GM19452 (cell line): Measurements from ENCODE around the gene LIPH.
"Not testable (repeated sequence)": the region's sequence is repeated elsewhere in the genome, so short reads cannot be mapped to it uniquely, and the experiment has no call there.

Experiments
- ATAC-seq: cut with Tn5 transposase; IDR thresholded peaks from one replicate; pipeline ENCODE4 v1.9.1; 2021; ENCODE audit not compliant: unreplicated experiment

The LIPH gene

GRCh38 chr3:185552358-185552877 is at the start of gene LIPH:
LIPH (minus strand) TSS chr3:185552588; CDS start chr3:185552471, 117 bp downstream.
- peak; percentile 79 for ATAC-seq

- ATAC-seq: no peak
Measured at GRCh38 chr3:185595526-185595925, 43.1 kb upstream of the LIPH start.

- no peak for ATAC-seq
Measured at GRCh38 chr3:185594073-185594472, 41.7 kb upstream of the LIPH start.

GRCh38 chr3:185586686-185587039 is 34.3 kb upstream of the LIPH start:
- no peak for ATAC-seq

- ATAC-seq: peak; percentile 95
Measured at GRCh38 chr3:185585859-185586685, 33.7 kb upstream of the LIPH start, which contains the start of gene SENP2. SENP2 (plus strand) TSS chr3:185586295; CDS start chr3:185586414, 119 bp downstream.

GRCh38 chr3:185585518-185585858 is 33.1 kb upstream of the LIPH start:
- ATAC-seq: no peak

- ATAC-seq: no peak
Measured at GRCh38 chr3:185584686-185585085, 32.3 kb upstream of the LIPH start.

- ATAC-seq: no peak
Measured at GRCh38 chr3:185583925-185584324, 31.5 kb upstream of the LIPH start.

- ATAC-seq: no peak
Measured at GRCh38 chr3:185582871-185583270, 30.5 kb upstream of the LIPH start.

- no peak for ATAC-seq
Measured at GRCh38 chr3:185582236-185582635, 29.8 kb upstream of the LIPH start.

- peak; percentile 69 for ATAC-seq
Measured at GRCh38 chr3:185575108-185575869, 22.9 kb upstream of the LIPH start.

GRCh38 chr3:185572183-185572582 is 19.8 kb upstream of the LIPH start:
- no peak for ATAC-seq

GRCh38 chr3:185561958-185562357 is 9.6 kb upstream of the LIPH start:
- ATAC-seq: no peak

GRCh38 chr3:185561374-185561943 is 9.1 kb upstream of the LIPH start:
- no peak for ATAC-seq

GRCh38 chr3:185560676-185561075 is 8.3 kb upstream of the LIPH start:
- no peak for ATAC-seq

GRCh38 chr3:185559706-185560090 is 7.3 kb upstream of the LIPH start:
- ATAC-seq: no peak

GRCh38 chr3:185558395-185558794 is 6.0 kb upstream of the LIPH start:
- ATAC-seq: no peak

GRCh38 chr3:185556640-185557039 is 4.3 kb upstream of the LIPH start:
- ATAC-seq: not testable (repeated sequence)

- ATAC-seq: no peak
Measured at GRCh38 chr3:185555860-185556347, 3.5 kb upstream of the LIPH start.

GRCh38 chr3:185555101-185555501 is 2.7 kb upstream of the LIPH start:
- ATAC-seq: no peak

- no peak for ATAC-seq
Measured at GRCh38 chr3:185549651-185550111, 2.7 kb downstream of the LIPH start.
